HCT116 (cell line): Measurements from ENCODE around the gene PDLIM5. TPM values are rescaled to one million over a fixed set of nuclear protein-coding genes. Genes with fewer than 3 reads are reported as not detected.

ENCODE experiments used
- ATAC-seq: fragments of 200-7000 bp; cut with Tn5 transposase; 2 replicates; pipeline ENCODE4 v1.9.1; 2020; ENCODE audit warnings: mild to moderate bottlenecking, moderate library complexity
- BruUV-seq: library from RNA; stranded (reverse); fragments of 400-500 nt; replicated peaks from 2 replicates; lab custom pipeline; 2021; lab: Mats Ljungman, UMichigan
- CTCF ChIA-PET: fragments of 300-600 bp; sonication (Branson Sonifier 250); formaldehyde crosslinking; loops from one replicate; lab custom pipeline; 2021; ENCODE audit warnings: antibody characterized with exemption; lab: Charles Lee
- POLR2A ChIA-PET: fragments of 300-600, 350-600 bp; sonication (Branson Sonifier 250); formaldehyde crosslinking; loops from one replicate; lab custom pipeline; 2021; ENCODE audit warnings: antibody characterized with exemption; lab: Charles Lee
- RAD21 ChIA-PET, 2 experiments: fragments of 300-600 bp; sonication (Branson Sonifier 250); formaldehyde crosslinking; loops; one replicate each; lab custom pipeline; 2023; ENCODE audit warnings: low total read pairs in 2 of 2; ENCODE audit not compliant: uncharacterized antibody in 2 of 2, unreplicated experiment in 2 of 2, low non-redundant PET in 1 of 2; lab: Charles Lee
- DNase-seq: peaks from one replicate; pipeline ENCODE4 v3.0.0-alpha.2; 2010; ENCODE audit warnings: low read depth, low spot score
- H2AFZ ChIP-seq: fragments of 200-600 bp; shearing (Covaris generic), sonication (generic); 2 replicates; pipeline ENCODE4 v1.6.1; 2017; ENCODE audit warnings: low read depth, mixed run types, mixed read lengths, antibody characterized with exemption, low read length; ENCODE audit not compliant: poor library complexity, severe bottlenecking
- H3K27ac ChIP-seq: 2 replicates; pipeline ENCODE4 v1.5.1; 2012; ENCODE audit warnings: low read depth, low read length
- H3K27me3 ChIP-seq: fragments of 200-600 bp; sonication (generic); 2 replicates; pipeline ENCODE4 v1.6.1; 2016; ENCODE audit warnings: mixed run types, low read length, mixed read lengths; ENCODE audit not compliant: insufficient read depth
- H3K36me3 ChIP-seq, 2 experiments: fragments of 200-500 bp in 1 of 2; fragments of 200-600 bp in 1 of 2; sonication (Bioruptor generic) in 1 of 2; sonication (generic) in 1 of 2; 2 replicates each; pipeline versions ENCODE4 v1.5.1 to v1.6.1; 2014 to 2016; ENCODE audit warnings: low read length in 2 of 2, inconsistent platforms in 1 of 2, mixed read lengths in 1 of 2, mixed run types in 1 of 2; ENCODE audit not compliant: insufficient read depth in 2 of 2, control insufficient read depth in 1 of 2
- H3K4me1 ChIP-seq, 2 experiments: fragments of 200-600 bp in 1 of 2; sonication (generic) in 1 of 2; 2 replicates each; pipeline versions ENCODE4 v1.5.1 to v1.6.1; 2012 to 2017; ENCODE audit warnings: low read length in 2 of 2, inconsistent platforms in 1 of 2, mild to moderate bottlenecking in 1 of 2, mixed read lengths in 1 of 2, mixed run types in 1 of 2, moderate library complexity in 1 of 2; ENCODE audit not compliant: insufficient read depth in 2 of 2, control insufficient read depth in 1 of 2
- H3K4me2 ChIP-seq: fragments of 200-600 bp; sonication (generic); 2 replicates; pipeline ENCODE4 v1.6.1; 2017; ENCODE audit warnings: mixed run types, low read length, mixed read lengths
- H3K4me3 ChIP-seq, 2 experiments: fragments of 200-600 bp in 1 of 2; sonication (generic) in 1 of 2; replicated peaks in 1 of 2; 2 replicates each; pipeline ENCODE4 v1.5.1; 2011 to 2016; ENCODE audit warnings: low read length in 2 of 2, control low read depth in 1 of 2, low read depth in 1 of 2, mild to moderate bottlenecking in 1 of 2, mixed read lengths in 1 of 2, mixed run types in 1 of 2
- H3K79me2 ChIP-seq: fragments of 200-600 bp; sonication (generic); 2 replicates; pipeline ENCODE4 v1.6.1; 2017; ENCODE audit warnings: mild to moderate bottlenecking, mixed run types, low read length, moderate library complexity, mixed read lengths; ENCODE audit not compliant: insufficient read depth
- H3K9ac ChIP-seq: fragments of 200-600 bp; sonication (generic); 2 replicates; pipeline ENCODE4 v1.6.1; 2016; ENCODE audit warnings: low read length, mixed read lengths
- H3K9me2 ChIP-seq: fragments of 200-600 bp; sonication (generic), shearing (Covaris generic); 2 replicates; pipeline ENCODE4 v1.6.1; 2017; ENCODE audit warnings: mixed run types, mild to moderate bottlenecking, moderate library complexity; ENCODE audit not compliant: insufficient read depth
- H3K9me3 ChIP-seq, 2 experiments: fragments of 200-500 bp in 1 of 2; fragments of 200-600 bp in 1 of 2; sonication (Bioruptor generic) in 1 of 2; sonication (generic) in 1 of 2; 2 replicates each; pipeline ENCODE4 v1.6.1; 2014 to 2017; ENCODE audit warnings: low read length in 2 of 2, mixed read lengths in 2 of 2, inconsistent platforms in 1 of 2, low read depth in 1 of 2, mild to moderate bottlenecking in 1 of 2, mixed run types in 1 of 2, moderate library complexity in 1 of 2; ENCODE audit not compliant: control insufficient read depth in 1 of 2, insufficient read depth in 1 of 2
- H4K20me1 ChIP-seq: fragments of 200-600 bp; sonication (generic), shearing (Covaris generic); 2 replicates; pipeline ENCODE4 v1.6.1; 2017; ENCODE audit warnings: mixed run types, mild to moderate bottlenecking, moderate library complexity; ENCODE audit not compliant: insufficient read depth
- CBX3 ChIP-seq: IDR thresholded peaks from 2 replicates; pipeline ENCODE4 v1.6.1; 2012; ENCODE audit warnings: low read depth
- CEBPB ChIP-seq: IDR thresholded peaks from 2 replicates; pipeline ENCODE4 v1.6.1; 2012; ENCODE audit warnings: low read depth
- EGR1 ChIP-seq: IDR thresholded peaks from 2 replicates; pipeline ENCODE4 v1.6.1; 2012; ENCODE audit warnings: low read depth
- ELF1 ChIP-seq: IDR thresholded peaks from 2 replicates; pipeline ENCODE4 v1.6.1; 2012; ENCODE audit warnings: low read depth, borderline replicate concordance
- FOSL1 ChIP-seq: IDR thresholded peaks from 2 replicates; pipeline ENCODE4 v1.6.1; 2012; ENCODE audit warnings: low read depth
- JUND ChIP-seq: IDR thresholded peaks from 2 replicates; pipeline ENCODE4 v1.6.1; 2012
- POLR2A ChIP-seq: IDR thresholded peaks from 2 replicates; pipeline ENCODE4 v1.7.0; 2011; ENCODE audit warnings: borderline replicate concordance; ENCODE audit not compliant: insufficient read depth, insufficient read length; ENCODE audit errors: extremely low read depth
- POLR2AphosphoS5 ChIP-seq: IDR thresholded peaks from 2 replicates; pipeline ENCODE4 v1.6.1; 2011; ENCODE audit warnings: mild to moderate bottlenecking, low read depth, low read length, moderate library complexity
- RAD21 ChIP-seq: IDR thresholded peaks from 2 replicates; pipeline ENCODE4 v1.6.1; 2012; ENCODE audit warnings: low read depth, mild to moderate bottlenecking
- SIN3A ChIP-seq: IDR thresholded peaks from 2 replicates; pipeline ENCODE4 v1.6.1; 2012; ENCODE audit warnings: low read depth
- SP1 ChIP-seq: IDR thresholded peaks from 2 replicates; pipeline ENCODE4 v1.6.1; 2012; ENCODE audit warnings: low read depth
- SRF ChIP-seq: IDR thresholded peaks from 2 replicates; pipeline ENCODE4 v1.6.1; 2012; ENCODE audit warnings: low read depth
- TCF7L2 ChIP-seq: IDR thresholded peaks from 2 replicates; pipeline ENCODE4 v1.7.0; 2011; ENCODE audit warnings: borderline replicate concordance, inconsistent platforms; ENCODE audit not compliant: insufficient read depth, insufficient read length; ENCODE audit errors: extremely low read depth
- YY1 ChIP-seq: IDR thresholded peaks from 2 replicates; pipeline ENCODE4 v1.6.1; 2011; ENCODE audit warnings: low read length, low read depth, moderate library complexity, mild to moderate bottlenecking; ENCODE audit not compliant: insufficient replicate concordance; ENCODE audit errors: extremely low read depth
- ZFX ChIP-seq: fragments of 450-650 bp; IDR thresholded peaks from 2 replicates; pipeline ENCODE4 v1.6.1; 2017
- intact Hi-C: fragments of 100-400 bp; cut with micrococcal nuclease; formaldehyde crosslinking; loops from 2 replicates; pipeline ENCODE4 v1.10.0; 2022
- total RNA-seq: library from RNA; stranded (reverse); gene quantifications from one replicate; pipeline ENCODE4 v1.2.1, GENCODE V29; 2021; ENCODE audit not compliant: unreplicated experiment
- TF ChIP-seq, protein P1 (sequence below): IDR thresholded peaks from 2 replicates; pipeline ENCODE4 v1.6.1; 2011; ENCODE audit warnings: mild to moderate bottlenecking, low read length, moderate library complexity; ENCODE audit not compliant: insufficient replicate concordance; ENCODE audit errors: extremely low read depth
- TF ChIP-seq, protein P2 (sequence below): IDR thresholded peaks from 2 replicates; pipeline ENCODE4 v1.6.1; 2012
- TF ChIP-seq, protein P3 (sequence below): IDR thresholded peaks from 2 replicates; pipeline ENCODE4 v1.6.1; 2012

The PDLIM5 gene
- total RNA-seq, 1 experiment from 2014 or later: 130 TPM

DNA sequence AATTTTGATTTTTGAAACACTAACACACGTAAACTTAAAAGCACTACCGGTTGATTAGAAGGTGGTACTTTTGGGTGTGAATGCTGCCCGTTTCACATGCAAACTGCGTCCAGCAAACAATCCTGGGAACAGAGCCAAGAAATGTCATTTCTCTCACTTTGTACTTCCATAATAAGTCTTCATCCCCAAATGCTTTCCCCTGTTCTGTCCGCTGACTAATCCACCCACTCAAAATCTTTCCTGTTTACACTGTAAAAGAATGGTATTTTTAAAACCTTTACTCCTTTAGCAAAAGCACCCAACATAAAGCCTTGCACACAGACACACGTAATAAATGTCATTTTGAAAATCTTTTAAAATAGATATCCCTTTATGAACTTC lies 39.1 kb upstream of the PDLIM5 start:
- H3K9me3 ChIP-seq: no peaks in the 10 kb centered on the region
- no peaks in the 10 kb centered on the region for H3K9me2 ChIP-seq
- peaks cover 40 to 46% of the 10 kb centered on the region in 2 experiments for H3K4me1 ChIP-seq
- BruUV-seq: no TSS peak
- H3K4me2 ChIP-seq: peak overlapping the region; percentile 71
- ChIA-PET RAD21 (no interaction called here), POLR2A (interaction anchor here (1.6 kb wide), 1 partner anchor 39 kb away, joined by 3 read pairs; the partner anchor contains the start of gene PDLIM5), CTCF (no interaction called here)
- peak overlapping the region; percentile 18 for H3K9ac ChIP-seq
- peak; percentile 78 for ATAC-seq
- DNase-seq: peak; percentile 76
- H3K79me2 ChIP-seq: no peaks in the 10 kb centered on the region
- TF ChIP-seq CBX3: peak; percentile 69; the same call in 1 of the 2 replicates
- 0 out of 2 replicates have a peak, but pooled peaks have one; percentile 39 for TF ChIP-seq SRF
- TF ChIP-seq YY1: no peak
- TF ChIP-seq ELF1: no peak
- TF ChIP-seq, protein P1, sequence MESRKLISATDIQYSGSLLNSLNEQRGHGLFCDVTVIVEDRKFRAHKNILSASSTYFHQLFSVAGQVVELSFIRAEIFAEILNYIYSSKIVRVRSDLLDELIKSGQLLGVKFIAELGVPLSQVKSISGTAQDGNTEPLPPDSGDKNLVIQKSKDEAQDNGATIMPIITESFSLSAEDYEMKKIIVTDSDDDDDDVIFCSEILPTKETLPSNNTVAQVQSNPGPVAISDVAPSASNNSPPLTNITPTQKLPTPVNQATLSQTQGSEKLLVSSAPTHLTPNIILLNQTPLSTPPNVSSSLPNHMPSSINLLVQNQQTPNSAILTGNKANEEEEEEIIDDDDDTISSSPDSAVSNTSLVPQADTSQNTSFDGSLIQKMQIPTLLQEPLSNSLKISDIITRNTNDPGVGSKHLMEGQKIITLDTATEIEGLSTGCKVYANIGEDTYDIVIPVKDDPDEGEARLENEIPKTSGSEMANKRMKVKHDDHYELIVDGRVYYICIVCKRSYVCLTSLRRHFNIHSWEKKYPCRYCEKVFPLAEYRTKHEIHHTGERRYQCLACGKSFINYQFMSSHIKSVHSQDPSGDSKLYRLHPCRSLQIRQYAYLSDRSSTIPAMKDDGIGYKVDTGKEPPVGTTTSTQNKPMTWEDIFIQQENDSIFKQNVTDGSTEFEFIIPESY: no peak
- TF ChIP-seq, protein P2, sequence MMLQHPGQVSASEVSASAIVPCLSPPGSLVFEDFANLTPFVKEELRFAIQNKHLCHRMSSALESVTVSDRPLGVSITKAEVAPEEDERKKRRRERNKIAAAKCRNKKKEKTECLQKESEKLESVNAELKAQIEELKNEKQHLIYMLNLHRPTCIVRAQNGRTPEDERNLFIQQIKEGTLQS: no peak
- peak; percentile 5; the same call in 1 of the 2 replicates for TF ChIP-seq RAD21
- peak; percentile 42; the same call in 1 of the 2 replicates for TF ChIP-seq SIN3A
- peak; percentile 94 for TF ChIP-seq EGR1
- TF ChIP-seq, protein P3, sequence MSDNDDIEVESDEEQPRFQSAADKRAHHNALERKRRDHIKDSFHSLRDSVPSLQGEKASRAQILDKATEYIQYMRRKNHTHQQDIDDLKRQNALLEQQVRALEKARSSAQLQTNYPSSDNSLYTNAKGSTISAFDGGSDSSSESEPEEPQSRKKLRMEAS: peak; percentile 31; the same call in 1 of the 2 replicates
- TF ChIP-seq SP1: peak; percentile 60
- peak; percentile 46; the same call in 1 of the 2 replicates for TF ChIP-seq POLR2AphosphoS5
- peak; percentile 86 for TF ChIP-seq TCF7L2
- no peak for TF ChIP-seq CEBPB
- TF ChIP-seq JUND: peak; percentile 63; the same call in 1 of the 2 replicates
- TF ChIP-seq ZFX: no peak
- TF ChIP-seq FOSL1: no peak; the same call in 1 of the 2 replicates
- TF ChIP-seq POLR2A: no peak
- H3K27me3 ChIP-seq: no peaks in the 10 kb centered on the region
- peak overlapping the region; percentile 10 to 44 for H3K4me3 ChIP-seq
- peak overlapping the region; percentile 97 for H2AFZ ChIP-seq
- peak overlapping the region; percentile 79 for H3K27ac ChIP-seq
- no peaks in the 10 kb centered on the region for H4K20me1 ChIP-seq
- no peaks in the 10 kb centered on the region for H3K36me3 ChIP-seq
- intact Hi-C loops: no loop called here
